Liver (tissue), 9 donors: ENCODE results near the gene CLPSL2. TPM values are rescaled to one million over a fixed set of nuclear protein-coding genes. Genes with fewer than 3 reads are reported as not detected.

ENCODE experiments used
- DNase-seq: peaks from one replicate; pipeline ENCODE4 v3.0.0-alpha.2; 2017; ENCODE audit warnings: low spot score
- H3K27ac ChIP-seq, 2 donors: one replicate each; pipeline ENCODE4 v1.7.0; 2013; ENCODE audit warnings: inconsistent platforms in 2 of 2, low read length in 2 of 2, control low read depth in 1 of 2, low read depth in 1 of 2, mild to moderate bottlenecking in 1 of 2
- H3K27me3 ChIP-seq, 4 donors: one replicate each; pipeline versions ENCODE4 v1.6.1 to v1.7.0; 2013; ENCODE audit warnings: low read length in 3 of 4, inconsistent platforms in 1 of 4, mild to moderate bottlenecking in 1 of 4, moderate library complexity in 1 of 4; ENCODE audit not compliant: control insufficient read depth in 4 of 4, insufficient read depth in 4 of 4
- H3K36me3 ChIP-seq, 4 donors: one replicate each; pipeline versions ENCODE4 v1.6.1 to v1.7.0; 2013; ENCODE audit warnings: low read length in 3 of 4, mild to moderate bottlenecking in 3 of 4, low read depth in 1 of 4, moderate library complexity in 1 of 4; ENCODE audit not compliant: control insufficient read depth in 4 of 4, insufficient read depth in 3 of 4
- H3K4me1 ChIP-seq, 4 donors: one replicate each; pipeline versions ENCODE4 v1.6.1 to v1.7.0; 2013; ENCODE audit warnings: low read length in 3 of 4, mild to moderate bottlenecking in 3 of 4, moderate library complexity in 1 of 4; ENCODE audit not compliant: control insufficient read depth in 4 of 4, insufficient read depth in 4 of 4
- H3K4me3 ChIP-seq, 3 donors: one replicate each; pipeline versions ENCODE4 v1.6.1 to v1.7.0; 2013; ENCODE audit warnings: low read length in 3 of 3, control low read depth in 1 of 3, low read depth in 1 of 3, mild to moderate bottlenecking in 1 of 3
- H3K9ac ChIP-seq, 2 donors: one replicate each; pipeline ENCODE4 v1.7.0; 2013; ENCODE audit warnings: low read length in 2 of 2, mild to moderate bottlenecking in 2 of 2, moderate library complexity in 2 of 2, control low read depth in 1 of 2, low read depth in 1 of 2
- H3K9me3 ChIP-seq, 4 donors: one replicate each; pipeline versions ENCODE4 v1.6.1 to v1.7.0; 2013; ENCODE audit warnings: low read length in 3 of 4; ENCODE audit not compliant: control insufficient read depth in 4 of 4
- EGR1 ChIP-seq, 2 donors: IDR thresholded peaks; 2 replicates each; pipeline ENCODE4 v1.6.1; 2016 to 2018; ENCODE audit warnings: antibody characterized with exemption in 2 of 2, low read depth in 2 of 2
- FOXA1 ChIP-seq: IDR thresholded peaks from 2 replicates; pipeline ENCODE4 v1.6.1; 2016; ENCODE audit warnings: antibody characterized with exemption
- FOXA2 ChIP-seq: IDR thresholded peaks from 2 replicates; pipeline ENCODE4 v1.6.1; 2016; ENCODE audit warnings: antibody characterized with exemption
- GABPA ChIP-seq, 2 donors: IDR thresholded peaks in 1 of 2; conservative IDR thresholded peaks in 1 of 2; 2 replicates each; pipeline ENCODE4 v1.6.1; 2016; ENCODE audit warnings: antibody characterized with exemption in 2 of 2, mild to moderate bottlenecking in 1 of 2, moderate library complexity in 1 of 2
- HNF4A ChIP-seq, 2 donors: conservative IDR thresholded peaks; 2 replicates each; pipeline ENCODE4 v1.6.1; 2016; ENCODE audit warnings: antibody characterized with exemption in 2 of 2, mild to moderate bottlenecking in 2 of 2
- HNF4G ChIP-seq: IDR thresholded peaks from 2 replicates; pipeline ENCODE4 v1.6.1; 2016; ENCODE audit warnings: antibody characterized with exemption
- JUND ChIP-seq, 2 donors: IDR thresholded peaks; 2 replicates each; pipeline ENCODE4 v1.6.1; 2016; ENCODE audit warnings: antibody characterized with exemption in 2 of 2
- NR2F2 ChIP-seq: IDR thresholded peaks from 2 replicates; pipeline ENCODE4 v1.6.1; 2016; ENCODE audit warnings: antibody characterized with exemption
- RAD21 ChIP-seq, 2 donors: IDR thresholded peaks; 2 replicates each; pipeline ENCODE4 v1.6.1; 2016; ENCODE audit warnings: antibody characterized with exemption in 2 of 2, mild to moderate bottlenecking in 2 of 2
- RXRA ChIP-seq, 2 donors: IDR thresholded peaks; 2 replicates each; pipeline ENCODE4 v1.6.1; 2017 to 2018; ENCODE audit warnings: antibody characterized with exemption in 2 of 2, mild to moderate bottlenecking in 1 of 2
- SP1 ChIP-seq: IDR thresholded peaks from 2 replicates; pipeline ENCODE4 v1.6.1; 2018; ENCODE audit warnings: antibody characterized with exemption, mild to moderate bottlenecking
- YY1 ChIP-seq: IDR thresholded peaks from 2 replicates; pipeline ENCODE4 v1.6.1; 2016; ENCODE audit warnings: antibody characterized with exemption, mild to moderate bottlenecking
- WGBS: extraction: QIAGEN DNeasy Blood & Tissue Kit; methylation state at CpG from one replicate; pipeline ENCODE4 v1.1.7; 2013; 5-methylcytosine and 5-hydroxymethylcytosine counted together
- polyA plus RNA-seq, 2 donors: library from polyadenylated mRNA; stranded (reverse) in 1 of 2; unstranded in 1 of 2; fragments of 200-250 nt in 1 of 2; fragments of >200 nt in 1 of 2; fragmentation: Nextera tagmentation in 1 of 2; extraction: Ambion mirVana in 1 of 2; gene quantifications; one replicate each; pipeline versions ENCODE4 v1.2.1 to v1.2.3, GENCODE V29; 2013 to 2015
- total RNA-seq, 2 donors: library from RNA; depleted of rRNA; stranded (reverse); fragments of >200 nt; gene quantifications; one replicate each; pipeline ENCODE4 v1.2.3, GENCODE V29; 2014
- TF ChIP-seq, protein P1 (sequence below): IDR thresholded peaks from 2 replicates; pipeline ENCODE4 v1.6.1; 2016; ENCODE audit warnings: antibody characterized with exemption
- TF ChIP-seq, protein P2 (sequence below): IDR thresholded peaks from 2 replicates; pipeline ENCODE4 v1.6.1; 2016; ENCODE audit warnings: antibody characterized with exemption
- TF ChIP-seq, protein P3 (sequence below): fragments of 150-350 bp; IDR thresholded peaks from 2 replicates; pipeline ENCODE4 v1.5.1; 2017; ENCODE audit warnings: improper control_type of control experiment, low read depth, low read length; ENCODE audit not compliant: missing input control
- TF ChIP-seq, protein P4 (sequence below): IDR thresholded peaks from 2 replicates; pipeline ENCODE4 v1.6.1; 2016; ENCODE audit warnings: antibody characterized with exemption
- donor health status: healthy.
- donor health status: healthy.
- donor health status: healthy.
- donor health status: healthy.
- donor health status: healthy.

CLPSL2 gene
- total and polyA plus RNA-seq, 4 donors, result not detected

DNA sequence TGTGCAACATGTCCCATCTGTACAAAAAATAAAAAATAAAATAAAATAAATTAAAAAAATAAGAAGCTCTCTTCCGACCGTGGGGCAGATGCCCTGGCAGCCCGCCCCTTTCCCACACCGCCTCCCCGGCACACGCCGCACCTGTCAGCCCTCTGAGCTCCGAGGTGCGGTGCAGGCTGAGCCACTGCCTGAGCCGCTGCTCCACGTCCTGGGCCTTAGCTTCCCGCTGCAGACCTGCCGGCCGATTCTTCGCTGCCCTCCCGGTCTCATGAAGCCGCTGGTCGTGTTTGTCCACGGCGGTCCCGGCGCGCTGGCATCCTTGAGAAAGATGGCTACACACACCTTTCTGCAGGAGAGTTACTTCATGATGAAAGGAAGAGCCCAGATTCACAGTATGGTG, 10.7 kb upstream of the CLPSL2 start:
- WGBS, result 84% methylated on average over 23 of the region's 23 CpGs
- H3K27ac ChIP-seq, result no peak overlapping the region
- H3K36me3 ChIP-seq, result no peaks in the 10 kb centered on the region
- peaks cover 0 to 6% (median 4%) of the 10 kb centered on the region in 4 donors for H3K27me3 ChIP-seq
- H3K9me3 ChIP-seq, result no peaks in the 10 kb centered on the region
- H3K4me1 ChIP-seq, result no peaks in the 10 kb centered on the region
- H3K4me3 ChIP-seq, result no peak overlapping the region
- H3K9ac ChIP-seq, result no peak overlapping the region
- no peak for DNase-seq
- no peak for TF ChIP-seq EGR1 (IDR thresholded peaks at IDR 0.05; ENCODE audit: low read depth in 2 of 2)

DNA sequence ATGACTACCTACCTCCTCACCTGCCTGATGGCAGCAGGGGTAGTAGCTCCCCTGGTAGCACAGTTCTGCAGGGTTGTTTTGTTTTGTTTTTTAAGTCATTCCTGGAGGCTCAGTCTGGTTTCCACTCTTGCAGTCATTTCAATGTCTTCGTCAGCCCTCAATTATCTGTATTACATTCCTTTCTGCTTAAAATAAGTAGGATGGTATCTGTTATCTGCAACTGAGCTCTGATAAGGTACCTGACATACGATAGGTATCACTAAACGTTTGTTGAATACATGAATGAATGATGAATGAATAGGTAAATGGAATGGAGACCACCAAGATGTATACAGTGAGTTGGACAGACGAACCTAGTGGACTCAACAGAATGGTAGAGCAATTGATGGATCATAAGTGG, 7.2 kb upstream of the CLPSL2 start:
- no peak overlapping the region for H3K4me3 ChIP-seq
- H3K9ac ChIP-seq, result no peak overlapping the region
- DNase-seq, result no peak
- no peak overlapping the region for H3K27ac ChIP-seq
- no peaks in the 10 kb centered on the region for H3K4me1 ChIP-seq
- H3K36me3 ChIP-seq, result no peaks in the 10 kb centered on the region
- no peaks in the 10 kb centered on the region for H3K9me3 ChIP-seq
- 79% methylated on average over 4 of the region's 4 CpGs for WGBS
- TF ChIP-seq, protein P1, sequence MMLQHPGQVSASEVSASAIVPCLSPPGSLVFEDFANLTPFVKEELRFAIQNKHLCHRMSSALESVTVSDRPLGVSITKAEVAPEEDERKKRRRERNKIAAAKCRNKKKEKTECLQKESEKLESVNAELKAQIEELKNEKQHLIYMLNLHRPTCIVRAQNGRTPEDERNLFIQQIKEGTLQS, result no peak
- TF ChIP-seq FOXA1 (no peak), RAD21 (IDR thresholded peaks at IDR 0.05) (no peak), NR2F2 (no peak), SP1 (no peak), GABPA (IDR thresholded peaks at IDR 0.05 in 1 of 2, conservative IDR thresholded peaks at IDR 0.05 in 1 of 2) (no peak), YY1 (no peak), FOXA2 (no peak), EGR1 (IDR thresholded peaks at IDR 0.05; ENCODE audit: low read depth in 2 of 2) (no peak), HNF4A (conservative IDR thresholded peaks at IDR 0.05) (no peak), JUND (IDR thresholded peaks at IDR 0.05) (no peak), RXRA (IDR thresholded peaks at IDR 0.05) (no peak), HNF4G (no peak)
- TF ChIP-seq, protein P2, sequence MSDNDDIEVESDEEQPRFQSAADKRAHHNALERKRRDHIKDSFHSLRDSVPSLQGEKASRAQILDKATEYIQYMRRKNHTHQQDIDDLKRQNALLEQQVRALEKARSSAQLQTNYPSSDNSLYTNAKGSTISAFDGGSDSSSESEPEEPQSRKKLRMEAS, result no peak
- TF ChIP-seq, protein P3, sequence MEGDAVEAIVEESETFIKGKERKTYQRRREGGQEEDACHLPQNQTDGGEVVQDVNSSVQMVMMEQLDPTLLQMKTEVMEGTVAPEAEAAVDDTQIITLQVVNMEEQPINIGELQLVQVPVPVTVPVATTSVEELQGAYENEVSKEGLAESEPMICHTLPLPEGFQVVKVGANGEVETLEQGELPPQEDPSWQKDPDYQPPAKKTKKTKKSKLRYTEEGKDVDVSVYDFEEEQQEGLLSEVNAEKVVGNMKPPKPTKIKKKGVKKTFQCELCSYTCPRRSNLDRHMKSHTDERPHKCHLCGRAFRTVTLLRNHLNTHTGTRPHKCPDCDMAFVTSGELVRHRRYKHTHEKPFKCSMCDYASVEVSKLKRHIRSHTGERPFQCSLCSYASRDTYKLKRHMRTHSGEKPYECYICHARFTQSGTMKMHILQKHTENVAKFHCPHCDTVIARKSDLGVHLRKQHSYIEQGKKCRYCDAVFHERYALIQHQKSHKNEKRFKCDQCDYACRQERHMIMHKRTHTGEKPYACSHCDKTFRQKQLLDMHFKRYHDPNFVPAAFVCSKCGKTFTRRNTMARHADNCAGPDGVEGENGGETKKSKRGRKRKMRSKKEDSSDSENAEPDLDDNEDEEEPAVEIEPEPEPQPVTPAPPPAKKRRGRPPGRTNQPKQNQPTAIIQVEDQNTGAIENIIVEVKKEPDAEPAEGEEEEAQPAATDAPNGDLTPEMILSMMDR, result no peak
- TF ChIP-seq, protein P4, sequence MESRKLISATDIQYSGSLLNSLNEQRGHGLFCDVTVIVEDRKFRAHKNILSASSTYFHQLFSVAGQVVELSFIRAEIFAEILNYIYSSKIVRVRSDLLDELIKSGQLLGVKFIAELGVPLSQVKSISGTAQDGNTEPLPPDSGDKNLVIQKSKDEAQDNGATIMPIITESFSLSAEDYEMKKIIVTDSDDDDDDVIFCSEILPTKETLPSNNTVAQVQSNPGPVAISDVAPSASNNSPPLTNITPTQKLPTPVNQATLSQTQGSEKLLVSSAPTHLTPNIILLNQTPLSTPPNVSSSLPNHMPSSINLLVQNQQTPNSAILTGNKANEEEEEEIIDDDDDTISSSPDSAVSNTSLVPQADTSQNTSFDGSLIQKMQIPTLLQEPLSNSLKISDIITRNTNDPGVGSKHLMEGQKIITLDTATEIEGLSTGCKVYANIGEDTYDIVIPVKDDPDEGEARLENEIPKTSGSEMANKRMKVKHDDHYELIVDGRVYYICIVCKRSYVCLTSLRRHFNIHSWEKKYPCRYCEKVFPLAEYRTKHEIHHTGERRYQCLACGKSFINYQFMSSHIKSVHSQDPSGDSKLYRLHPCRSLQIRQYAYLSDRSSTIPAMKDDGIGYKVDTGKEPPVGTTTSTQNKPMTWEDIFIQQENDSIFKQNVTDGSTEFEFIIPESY, result no peak
- H3K27me3 ChIP-seq, result peaks cover 0 to 3% (median 0%) of the 10 kb centered on the region in 4 donors

DNA sequence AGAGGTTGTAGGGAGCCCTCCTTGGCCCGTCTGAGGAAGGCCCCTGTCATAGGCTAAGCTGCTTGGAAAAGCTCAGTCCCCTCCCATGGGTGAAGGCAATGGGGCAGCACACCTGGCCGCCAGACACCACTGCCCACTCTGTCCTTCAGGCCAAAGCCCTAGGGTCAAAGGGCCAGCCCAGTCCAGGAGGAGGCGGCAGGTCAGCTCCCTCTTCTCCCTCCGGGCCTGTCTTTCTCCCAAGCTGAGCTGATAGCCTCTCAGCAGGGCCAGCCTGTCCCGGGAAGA, 5.1 kb upstream of the CLPSL2 start:
- Histone ChIP-seq H3K9me3 (no peaks in the 10 kb centered on the region), H3K27me3 (no peaks in the 10 kb centered on the region), H3K4me1 (peaks cover 0 to 2% (median under 1%) of the 10 kb centered on the region in 4 donors), H3K36me3 (no peaks in the 10 kb centered on the region), H3K4me3 (no peak overlapping the region), H3K27ac (no peak overlapping the region), H3K9ac (no peak overlapping the region)
- WGBS, result 67% methylated on average over 5 of the region's 5 CpGs
- DNase-seq, result no peak
- TF ChIP-seq HNF4A (conservative IDR thresholded peaks at IDR 0.05) (no peak), JUND (IDR thresholded peaks at IDR 0.05) (no peak), RXRA (IDR thresholded peaks at IDR 0.05) (no peak), NR2F2 (no peak), HNF4G (no peak), RAD21 (IDR thresholded peaks at IDR 0.05) (no peak)
- TF ChIP-seq, protein P1, result no peak
- TF ChIP-seq, protein P2, result no peak
